Panc1 (cell line): ENCODE results near the gene APOM. TPM values are rescaled to one million over a fixed set of nuclear protein-coding genes. Genes with fewer than 3 reads are reported as not detected.

Experiments
- ATAC-seq: fragments of 200-7000 bp; cut with Tn5 transposase; 2 replicates; pipeline ENCODE4 v1.9.1; 2020; ENCODE audit warnings: mild to moderate bottlenecking, moderate library complexity
- BruUV-seq: library from RNA; stranded (reverse); fragments of 400-500 nt; replicated peaks from 2 replicates; lab custom pipeline; 2021; lab: Mats Ljungman, UMichigan
- CTCF ChIA-PET: fragments of 300-600 bp; sonication (Branson Sonifier 250); formaldehyde crosslinking; loops from one replicate; lab custom pipeline; 2022; ENCODE audit warnings: antibody characterized with exemption; lab: Charles Lee
- POLR2A ChIA-PET: fragments of 300-600 bp; sonication (Branson Sonifier 250); formaldehyde crosslinking; loops from one replicate; lab custom pipeline; 2022; ENCODE audit warnings: antibody characterized with exemption; lab: Charles Lee
- DNase-seq: peaks from one replicate; pipeline ENCODE4 v3.0.0-alpha.2; 2010; ENCODE audit warnings: low read depth, low spot score
- H3K27ac ChIP-seq: 2 replicates; pipeline ENCODE4 v1.5.1; 2011; ENCODE audit warnings: mild to moderate bottlenecking, low read length, inconsistent platforms
- H3K27me3 ChIP-seq: fragments of 200-500 bp; sonication (Bioruptor generic); 2 replicates; pipeline ENCODE4 v1.6.0; 2014; ENCODE audit warnings: low read length, inconsistent platforms; ENCODE audit not compliant: control insufficient read depth, insufficient read depth
- H3K36me3 ChIP-seq: fragments of 200-500 bp; sonication (Bioruptor generic); 2 replicates; pipeline ENCODE4 v1.5.1; 2014; ENCODE audit warnings: inconsistent platforms, mild to moderate bottlenecking, low read length, moderate library complexity; ENCODE audit not compliant: control insufficient read depth, insufficient read depth
- H3K4me1 ChIP-seq: 2 replicates; pipeline ENCODE4 v1.5.1; 2011; ENCODE audit warnings: inconsistent platforms, mild to moderate bottlenecking, low read length, moderate library complexity; ENCODE audit not compliant: control insufficient read depth, insufficient read depth
- H3K4me3 ChIP-seq, 2 experiments: 2 replicates each; pipeline ENCODE4 v1.5.1; 2011 to 2012; ENCODE audit warnings: low read depth in 2 of 2, low read length in 2 of 2, mild to moderate bottlenecking in 2 of 2, inconsistent platforms in 1 of 2, moderate library complexity in 1 of 2
- H3K9me3 ChIP-seq: fragments of 200-500 bp; sonication (Bioruptor generic); 2 replicates; pipeline ENCODE4 v1.5.1; 2014; ENCODE audit warnings: low read depth, mild to moderate bottlenecking, inconsistent platforms, low read length, moderate library complexity; ENCODE audit not compliant: control insufficient read depth, insufficient read depth
- POLR2AphosphoS5 ChIP-seq: IDR thresholded peaks from 2 replicates; pipeline ENCODE4 v1.6.1; 2012; ENCODE audit warnings: mild to moderate bottlenecking, low read depth, low read length, moderate library complexity
- TCF7L2 ChIP-seq: IDR thresholded peaks from 2 replicates; pipeline ENCODE4 v1.6.1; 2011; ENCODE audit warnings: mild to moderate bottlenecking, low read depth, low read length, inconsistent platforms
- in situ Hi-C: cut with HindIII; loops from 2 replicates; pipeline ENCODE4 v1.10.0; 2016; ENCODE audit warnings: low sequenced_read_pairs, low pct_unique_long_range_greater_than_20kb
- intact Hi-C: fragments of 100-400 bp; cut with micrococcal nuclease; formaldehyde crosslinking; loops from one replicate; pipeline ENCODE4 v1.10.0; 2022; ENCODE audit not compliant: unreplicated experiment
- total RNA-seq: library from RNA; stranded (reverse); gene quantifications from one replicate; pipeline ENCODE4 v1.2.1, GENCODE V29; 2021; ENCODE audit not compliant: unreplicated experiment
- TF ChIP-seq, protein P1 (sequence below), 2 experiments: IDR thresholded peaks; 2 replicates each; pipeline ENCODE4 v1.6.1; 2011 to 2012; ENCODE audit warnings: low read depth in 2 of 2, control low read depth in 1 of 2, low read length in 1 of 2, mild to moderate bottlenecking in 1 of 2, moderate library complexity in 1 of 2; ENCODE audit not compliant: insufficient read depth in 1 of 2

The APOM gene
- total RNA-seq, 1 experiment from 2014 or later: 1.8 TPM

DNA sequence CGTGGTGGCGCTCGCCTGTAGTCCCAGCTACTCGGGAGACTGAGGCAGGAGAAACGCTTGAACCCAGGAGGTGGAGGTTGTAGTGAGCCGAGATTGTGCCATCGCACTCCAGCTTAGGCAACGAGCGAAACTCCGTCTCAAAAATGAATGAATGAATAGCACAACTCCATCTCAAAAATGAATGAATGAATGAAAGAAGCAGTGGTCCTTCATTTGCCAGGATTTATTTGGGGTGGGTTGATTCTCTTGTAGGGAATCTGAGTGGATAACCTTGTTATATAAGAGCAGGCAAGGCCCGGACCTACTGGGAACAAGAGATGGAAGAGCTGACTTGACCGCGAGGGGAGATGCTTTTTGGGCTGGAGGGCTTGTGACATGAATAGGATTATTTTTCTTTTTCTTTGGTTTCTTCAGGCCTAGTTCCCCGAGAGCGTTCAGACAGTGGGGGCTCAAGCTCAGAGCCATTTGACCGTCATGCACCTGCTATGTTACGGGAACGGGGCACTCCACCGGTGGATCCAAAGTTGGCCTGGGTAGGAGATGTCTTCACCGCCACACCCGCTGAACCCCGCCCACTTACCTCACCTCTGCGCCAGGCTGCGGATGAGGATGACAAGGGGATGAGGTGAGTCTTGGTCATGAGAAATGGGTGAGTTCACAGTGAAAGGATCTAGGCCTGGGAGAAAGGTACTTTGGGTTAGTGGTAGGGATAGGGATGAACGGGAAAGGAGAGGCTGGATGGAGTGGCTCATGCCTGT, 25.3 kb upstream of the APOM start:
- intact Hi-C loops (loop anchor here (1.0 kb wide), 1 partner anchor 9 kb away; no protein-coding TSS in a partner anchor), in situ Hi-C loops (no loop called here)
- Histone ChIP-seq H3K27ac (no peak overlapping the region), H3K9me3 (no peaks in the 10 kb centered on the region), H3K4me3 (no peak overlapping the region), H3K27me3 (no peaks in the 10 kb centered on the region), H3K4me1 (peaks cover 5% of the 10 kb centered on the region; the same call in 1 of the 2 replicates), H3K36me3 (peaks cover 55% of the 10 kb centered on the region)
- no TSS peak for BruUV-seq
- DNase-seq (no peak), ATAC-seq (no peak)
- ChIA-PET POLR2A (no interaction called here), CTCF (interaction anchor here (0.5 kb wide), 1 partner anchor 40 kb away, joined by 3 read pairs; no protein-coding TSS in a partner anchor)
- TF ChIP-seq, protein P1, sequence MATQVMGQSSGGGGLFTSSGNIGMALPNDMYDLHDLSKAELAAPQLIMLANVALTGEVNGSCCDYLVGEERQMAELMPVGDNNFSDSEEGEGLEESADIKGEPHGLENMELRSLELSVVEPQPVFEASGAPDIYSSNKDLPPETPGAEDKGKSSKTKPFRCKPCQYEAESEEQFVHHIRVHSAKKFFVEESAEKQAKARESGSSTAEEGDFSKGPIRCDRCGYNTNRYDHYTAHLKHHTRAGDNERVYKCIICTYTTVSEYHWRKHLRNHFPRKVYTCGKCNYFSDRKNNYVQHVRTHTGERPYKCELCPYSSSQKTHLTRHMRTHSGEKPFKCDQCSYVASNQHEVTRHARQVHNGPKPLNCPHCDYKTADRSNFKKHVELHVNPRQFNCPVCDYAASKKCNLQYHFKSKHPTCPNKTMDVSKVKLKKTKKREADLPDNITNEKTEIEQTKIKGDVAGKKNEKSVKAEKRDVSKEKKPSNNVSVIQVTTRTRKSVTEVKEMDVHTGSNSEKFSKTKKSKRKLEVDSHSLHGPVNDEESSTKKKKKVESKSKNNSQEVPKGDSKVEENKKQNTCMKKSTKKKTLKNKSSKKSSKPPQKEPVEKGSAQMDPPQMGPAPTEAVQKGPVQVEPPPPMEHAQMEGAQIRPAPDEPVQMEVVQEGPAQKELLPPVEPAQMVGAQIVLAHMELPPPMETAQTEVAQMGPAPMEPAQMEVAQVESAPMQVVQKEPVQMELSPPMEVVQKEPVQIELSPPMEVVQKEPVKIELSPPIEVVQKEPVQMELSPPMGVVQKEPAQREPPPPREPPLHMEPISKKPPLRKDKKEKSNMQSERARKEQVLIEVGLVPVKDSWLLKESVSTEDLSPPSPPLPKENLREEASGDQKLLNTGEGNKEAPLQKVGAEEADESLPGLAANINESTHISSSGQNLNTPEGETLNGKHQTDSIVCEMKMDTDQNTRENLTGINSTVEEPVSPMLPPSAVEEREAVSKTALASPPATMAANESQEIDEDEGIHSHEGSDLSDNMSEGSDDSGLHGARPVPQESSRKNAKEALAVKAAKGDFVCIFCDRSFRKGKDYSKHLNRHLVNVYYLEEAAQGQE (IDR thresholded peaks at IDR 0.05; ENCODE audit: insufficient read depth in 1 of 2, low read depth in 2 of 2, low read length in 1 of 2): no peak

DNA sequence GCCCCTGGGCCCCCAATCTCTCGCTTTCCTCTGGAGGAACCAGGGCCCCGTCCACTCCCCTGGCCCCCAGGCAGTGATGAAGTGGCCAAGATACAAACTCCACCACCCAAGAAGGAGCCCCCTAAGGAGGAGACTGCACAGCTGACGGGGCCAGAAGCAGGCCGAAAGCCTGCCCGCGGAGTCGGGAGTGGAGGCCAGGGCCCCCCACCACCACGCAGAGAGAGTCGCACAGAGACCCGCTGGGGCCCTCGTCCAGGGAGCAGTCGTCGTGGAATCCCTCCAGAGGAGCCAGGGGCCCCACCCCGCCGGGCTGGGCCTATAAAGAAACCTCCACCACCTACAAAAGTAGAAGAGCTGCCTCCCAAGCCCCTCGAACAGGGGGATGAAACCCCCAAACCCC, 24.5 kb upstream of the APOM start:
- no peak for ATAC-seq
- Histone ChIP-seq H3K4me1 (peaks cover 6% of the 10 kb centered on the region; the same call in 1 of the 2 replicates), H3K9me3 (no peaks in the 10 kb centered on the region), H3K36me3 (peaks cover 52% of the 10 kb centered on the region), H3K4me3 (no peak overlapping the region), H3K27ac (no peak overlapping the region), H3K27me3 (no peaks in the 10 kb centered on the region)
- TF ChIP-seq, protein P1 (IDR thresholded peaks at IDR 0.05; ENCODE audit: insufficient read depth in 1 of 2, low read depth in 2 of 2, low read length in 1 of 2): no peak
- TF ChIP-seq POLR2AphosphoS5 (no peak), TCF7L2 (no peak)
- CTCF ChIA-PET: no interaction called here
- in situ Hi-C loops (no loop called here), intact Hi-C loops (no loop called here)
- POLR2A ChIA-PET: no interaction called here
- BruUV-seq: TSS peak; percentile 15
- no peak for DNase-seq
